NB4 (cell line): ENCODE measurements around the gene MBNL2.

Experiments used
- POLR2A ChIP-seq: IDR thresholded peaks from 2 replicates; pipeline ENCODE4 v1.6.1; 2011; ENCODE audit warnings: mild to moderate bottlenecking; ENCODE audit not compliant: insufficient read length; ENCODE audit errors: extremely low read depth
- TF ChIP-seq, protein P1 (sequence below): IDR thresholded peaks from one replicate; pipeline ENCODE4 v1.5.1; 2012; ENCODE audit warnings: low read depth, low read length
- TF ChIP-seq, protein P2 (sequence below): IDR thresholded peaks from 2 replicates; pipeline ENCODE4 v1.6.1; 2011; ENCODE audit warnings: low read depth, low read length

DNA sequence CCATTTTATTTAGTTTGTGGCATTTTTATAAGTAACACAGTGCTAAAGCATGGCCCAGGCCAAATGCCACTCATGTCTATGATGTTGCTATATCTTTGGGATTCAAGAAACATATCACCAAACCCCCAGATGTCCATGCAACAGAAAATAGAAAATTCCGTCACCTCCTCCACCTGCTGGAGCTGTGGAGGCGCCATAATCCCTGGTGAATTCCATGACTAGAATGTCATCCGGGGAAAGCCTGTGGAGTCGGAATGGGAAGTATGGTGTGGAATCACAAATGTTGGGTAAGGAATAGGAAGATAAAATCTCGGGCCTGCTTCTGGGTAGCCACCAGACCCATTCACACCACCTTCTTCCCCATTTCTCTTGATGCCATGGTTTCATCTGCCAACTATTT is 160.1 kb downstream of the MBNL2 start:
- TF ChIP-seq, protein P1, sequence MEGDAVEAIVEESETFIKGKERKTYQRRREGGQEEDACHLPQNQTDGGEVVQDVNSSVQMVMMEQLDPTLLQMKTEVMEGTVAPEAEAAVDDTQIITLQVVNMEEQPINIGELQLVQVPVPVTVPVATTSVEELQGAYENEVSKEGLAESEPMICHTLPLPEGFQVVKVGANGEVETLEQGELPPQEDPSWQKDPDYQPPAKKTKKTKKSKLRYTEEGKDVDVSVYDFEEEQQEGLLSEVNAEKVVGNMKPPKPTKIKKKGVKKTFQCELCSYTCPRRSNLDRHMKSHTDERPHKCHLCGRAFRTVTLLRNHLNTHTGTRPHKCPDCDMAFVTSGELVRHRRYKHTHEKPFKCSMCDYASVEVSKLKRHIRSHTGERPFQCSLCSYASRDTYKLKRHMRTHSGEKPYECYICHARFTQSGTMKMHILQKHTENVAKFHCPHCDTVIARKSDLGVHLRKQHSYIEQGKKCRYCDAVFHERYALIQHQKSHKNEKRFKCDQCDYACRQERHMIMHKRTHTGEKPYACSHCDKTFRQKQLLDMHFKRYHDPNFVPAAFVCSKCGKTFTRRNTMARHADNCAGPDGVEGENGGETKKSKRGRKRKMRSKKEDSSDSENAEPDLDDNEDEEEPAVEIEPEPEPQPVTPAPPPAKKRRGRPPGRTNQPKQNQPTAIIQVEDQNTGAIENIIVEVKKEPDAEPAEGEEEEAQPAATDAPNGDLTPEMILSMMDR, result no peak
- no peak for TF ChIP-seq POLR2A
- TF ChIP-seq, protein P2, sequence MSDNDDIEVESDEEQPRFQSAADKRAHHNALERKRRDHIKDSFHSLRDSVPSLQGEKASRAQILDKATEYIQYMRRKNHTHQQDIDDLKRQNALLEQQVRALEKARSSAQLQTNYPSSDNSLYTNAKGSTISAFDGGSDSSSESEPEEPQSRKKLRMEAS, result no peak
